Upper lobe of left lung (tissue), 6 donors: ENCODE data around the gene FDXR. TPM values are rescaled to one million over a fixed set of nuclear protein-coding genes. Genes with fewer than 3 reads are reported as not detected.
A peak's percentile ranks its signal among the peaks of the same experiment; 100 is the strongest.

Experiments used
- ATAC-seq, 2 donors: fragments of 200-7000 bp; cut with Tn5 transposase; one replicate each; pipeline ENCODE4 v1.9.1; 2022; ENCODE audit warnings: mild to moderate bottlenecking in 2 of 2, moderate library complexity in 2 of 2; ENCODE audit not compliant: low FRiP score in 2 of 2
- DNase-seq, 2 donors: peaks; one replicate each; pipeline ENCODE4 v3.0.0-alpha.2; 2019 to 2020
- H3K27ac ChIP-seq, 4 donors: fragments of 200-600 bp; sonication (generic); one replicate each; pipeline ENCODE4 v1.5.1; 2016 to 2019
- H3K27me3 ChIP-seq, 4 donors: fragments of 200-600 bp; sonication (generic); one replicate each; pipeline ENCODE4 v1.5.1; 2017 to 2019
- H3K36me3 ChIP-seq, 4 donors: fragments of 200-600 bp; sonication (generic); one replicate each; pipeline ENCODE4 v1.5.1; 2016 to 2019
- H3K4me1 ChIP-seq, 4 donors: fragments of 200-600 bp; sonication (generic); one replicate each; pipeline ENCODE4 v1.5.1; 2018 to 2019
- H3K4me3 ChIP-seq, 4 donors: fragments of 200-600 bp; sonication (generic); one replicate each; pipeline ENCODE4 v1.5.1; 2017 to 2019; ENCODE audit warnings: mild to moderate bottlenecking in 2 of 4, moderate library complexity in 1 of 4
- H3K9me3 ChIP-seq, 4 donors: fragments of 200-600 bp; sonication (generic); one replicate each; pipeline ENCODE4 v1.5.1; 2018 to 2019
- CTCF ChIP-seq, 6 experiments: fragments of 450-650 bp in 4 of 6; fragments of 200-600 bp in 2 of 6; sonication (generic) in 2 of 6; IDR thresholded peaks; one replicate each; pipeline ENCODE4 v1.5.1; 2016 to 2019; ENCODE audit warnings: antibody characterized with exemption in 6 of 6
- EP300 ChIP-seq, 4 donors: sonication (generic); formaldehyde crosslinking; IDR thresholded peaks; one replicate each; pipeline ENCODE4 v1.5.1; 2017; ENCODE audit warnings: antibody characterized with exemption in 4 of 4, control low read depth in 2 of 4
- POLR2A ChIP-seq, 4 donors: fragments of 450-650 bp; IDR thresholded peaks; one replicate each; pipeline ENCODE4 v1.5.1; 2016 to 2017; ENCODE audit warnings: antibody characterized with exemption in 4 of 4, mild to moderate bottlenecking in 2 of 4
- POLR2AphosphoS5 ChIP-seq, 2 donors: sonication (generic); formaldehyde crosslinking; IDR thresholded peaks; one replicate each; pipeline ENCODE4 v1.5.1; 2017; ENCODE audit warnings: antibody characterized with exemption in 2 of 2
- WGBS, 2 donors: methylation state at CpG; one replicate each; pipeline ENCODE4 v1.1.5; 2017 to 2018; 5-methylcytosine and 5-hydroxymethylcytosine counted together
- total RNA-seq, 6 donors: library from RNA; depleted of rRNA in 4 of 6; stranded (reverse); fragments of >200 nt in 4 of 6; gene quantifications; one replicate each; pipeline versions ENCODE4 v1.1.0 to v1.2.1, GENCODE V29; 2016 to 2021
- donor health status: DM: no; HTN: no; CAD: no; lungs with moderate emphysema.
- donor health status: DM: no; HTN: yes; CAD: no; lungs with severe emphysema.

Gene FDXR
- total RNA-seq, 6 donors from 2014 or later: 6.8 to 15.1 (median 10.8) TPM

- Histone ChIP-seq H3K9me3 (no peaks in the 10 kb centered on the region), H3K27me3 (no peaks in the 10 kb centered on the region), H3K4me1 (peaks cover 13 to 19% (median 15%) of the 10 kb centered on the region in 4 donors), H3K36me3 (no peaks in the 10 kb centered on the region), H3K4me3 (no peak overlapping the region), H3K27ac (no peak overlapping the region)
- TF ChIP-seq POLR2AphosphoS5 (IDR thresholded peaks at IDR 0.05) (no peak), CTCF (IDR thresholded peaks at IDR 0.05) (no peak), EP300 (IDR thresholded peaks at IDR 0.05) (no peak), POLR2A (IDR thresholded peaks at IDR 0.05) (no peak)
- WGBS, 2 donors: 64 to 67% methylated on average over 6 of the region's 6 CpGs
- DNase-seq (no peak), ATAC-seq (no peak)
Observed at GRCh38 chr17:74875977-74876593, 3.3 kb upstream of the FDXR start.

- DNase-seq: no peak
- Histone ChIP-seq H3K9me3 (no peaks in the 10 kb centered on the region), H3K27me3 (no peaks in the 10 kb centered on the region), H3K27ac (no peak overlapping the region), H3K4me1 (peaks cover 13 to 19% (median 15%) of the 10 kb centered on the region in 4 donors), H3K4me3 (no peak overlapping the region), H3K36me3 (no peaks in the 10 kb centered on the region)
- no peak for TF ChIP-seq CTCF (IDR thresholded peaks at IDR 0.05)
- no peak for TF ChIP-seq EP300 (IDR thresholded peaks at IDR 0.05)
- TF ChIP-seq POLR2AphosphoS5 (IDR thresholded peaks at IDR 0.05): no peak
- no peak for TF ChIP-seq POLR2A (IDR thresholded peaks at IDR 0.05)
- WGBS, 2 donors: 63 to 78% methylated on average over 5 of the region's 5 CpGs
- ATAC-seq: no peak
Observed at GRCh38 chr17:74875155-74875976, 2.6 kb upstream of the FDXR start.

- H3K27me3 ChIP-seq: no peaks in the 10 kb centered on the region
- no peak for TF ChIP-seq POLR2A (IDR thresholded peaks at IDR 0.05)
- no peak for TF ChIP-seq CTCF (IDR thresholded peaks at IDR 0.05)
- no peak for TF ChIP-seq POLR2AphosphoS5 (IDR thresholded peaks at IDR 0.05)
- no peaks in the 10 kb centered on the region for H3K36me3 ChIP-seq
- no peaks in the 10 kb centered on the region for H3K9me3 ChIP-seq
- no peak overlapping the region for H3K4me3 ChIP-seq
- no peak for ATAC-seq
- DNase-seq: no peak
- no peak overlapping the region for H3K27ac ChIP-seq
- WGBS, 2 donors: 96 to 100% methylated on average over 5 of the region's 5 CpGs
- peaks cover 13 to 19% (median 15%) of the 10 kb centered on the region in 4 donors for H3K4me1 ChIP-seq
Observed at GRCh38 chr17:74874615-74875037, 1.8 kb upstream of the FDXR start.

DNA sequence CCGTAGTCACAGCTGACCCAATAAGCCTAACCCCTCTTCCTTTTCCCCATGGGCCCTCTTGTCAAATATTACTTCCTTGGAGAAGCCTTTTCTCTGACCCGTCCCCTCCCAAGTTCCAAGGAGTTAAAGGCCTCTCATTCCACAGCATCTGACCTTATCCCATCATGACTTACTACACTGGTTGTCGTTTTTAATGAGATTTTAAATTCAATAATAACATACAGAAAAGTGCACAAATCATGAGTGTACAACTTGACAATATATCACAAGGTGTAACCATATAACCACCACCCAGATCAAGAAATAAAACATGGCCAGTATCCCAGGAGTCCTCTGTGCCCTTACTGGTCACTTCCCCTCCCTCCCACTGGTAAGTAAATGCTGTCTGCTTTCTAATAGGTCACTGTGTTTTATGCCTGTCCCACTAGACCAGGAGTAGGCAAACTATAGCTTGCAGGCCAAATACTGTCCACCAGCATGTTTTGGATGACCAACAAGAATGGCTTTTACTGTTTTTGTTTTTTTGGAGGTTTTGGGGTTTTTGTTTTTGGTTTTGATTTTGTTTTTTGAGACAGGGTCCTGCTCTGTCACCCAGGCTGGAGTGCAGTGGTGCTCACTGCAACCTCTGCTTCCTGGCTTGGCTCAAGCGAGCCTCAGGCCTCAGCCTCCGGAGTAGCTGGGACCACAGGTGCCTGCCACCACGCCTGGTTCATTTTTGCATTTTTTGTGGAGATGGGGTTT, 1.2 kb upstream of the FDXR start:
- H3K27ac ChIP-seq: peak overlapping the region; percentile 89 to 95 (median 92)
- no peak for DNase-seq

More for the DNA sequence above, 1.2 kb upstream of the FDXR start:
- 59 to 64% methylated on average over 6 of the region's 6 CpGs for WGBS, 2 donors
- TF ChIP-seq POLR2A (IDR thresholded peaks at IDR 0.05): no peak
- no peak for TF ChIP-seq CTCF (IDR thresholded peaks at IDR 0.05)
- no peak for TF ChIP-seq POLR2AphosphoS5 (IDR thresholded peaks at IDR 0.05)
- no peak for TF ChIP-seq EP300 (IDR thresholded peaks at IDR 0.05)
- Histone ChIP-seq H3K36me3 (no peaks in the 10 kb centered on the region), H3K27me3 (no peaks in the 10 kb centered on the region), H3K9me3 (no peaks in the 10 kb centered on the region), H3K4me3 (peak overlapping the region in 3 of 4 donors; percentile 61 to 71 (median 63)), H3K4me1 (peaks cover 15 to 19% (median 15%) of the 10 kb centered on the region in 4 donors)
- no peak for ATAC-seq
